ENCODE results near the gene TBX2. TPM values are rescaled to one million over a fixed set of nuclear protein-coding genes. Genes with fewer than 3 reads are reported as not detected.

TBX2 gene
- total and polyA plus RNA-seq, 10 of the 15 experiments (the other 5 are each of a cell fraction or from before 2014, with no cell fraction given), result 0.13 TPM; not detected in 9

GRCh38 chr17:61404663-61404912 lies 4.9 kb downstream of the TBX2 start (continued):
- TF ChIP-seq KDM1A (IDR thresholded peaks at IDR 0.05; ENCODE audit: borderline replicate concordance), result no peak
- no peak for TF ChIP-seq CHD4 (IDR thresholded peaks at IDR 0.05)
- no peak for TF ChIP-seq BMI1 (IDR thresholded peaks at IDR 0.05; ENCODE audit: borderline replicate concordance)
- no peak for TF ChIP-seq ZBTB4 (CRISPR knock-in tag; IDR thresholded peaks at IDR 0.05)
- TF ChIP-seq ATF7 (IDR thresholded peaks at IDR 0.05; ENCODE audit: low read depth), result no peak
- TF ChIP-seq NR2F1 (conservative IDR thresholded peaks at IDR 0.05), result no peak
- TF ChIP-seq SIN3A (IDR thresholded peaks at IDR 0.05; ENCODE audit: low read depth, low read length), result no peak
- no peak for TF ChIP-seq PBX3 (IDR thresholded peaks at IDR 0.05; ENCODE audit: insufficient replicate concordance, low read depth, low read length)
- no peak for TF ChIP-seq STAT1 (conservative IDR thresholded peaks at IDR 0.05)
- no peak for TF ChIP-seq ZSCAN29 (IDR thresholded peaks at IDR 0.05)
